HUES6 (cell line): Measurements from ENCODE around the gene DPP10.

Experiments
- H3K27ac ChIP-seq: 2 replicates; pipeline ENCODE4 v1.7.0; 2013; ENCODE audit warnings: low read depth, mild to moderate bottlenecking, low read length, inconsistent platforms
- H3K27me3 ChIP-seq: 2 replicates; pipeline ENCODE4 v1.6.1; 2013; ENCODE audit warnings: low read length; ENCODE audit not compliant: control insufficient read depth, insufficient read depth
- H3K36me3 ChIP-seq: 2 replicates; pipeline ENCODE4 v1.6.1; 2013; ENCODE audit warnings: low read length; ENCODE audit not compliant: control insufficient read depth, insufficient read depth
- H3K4me1 ChIP-seq: 2 replicates; pipeline ENCODE4 v1.6.1; 2013; ENCODE audit warnings: low read length; ENCODE audit not compliant: control insufficient read depth, insufficient read depth
- H3K4me3 ChIP-seq: 2 replicates; pipeline ENCODE4 v1.5.1; 2013; ENCODE audit warnings: low read depth, low read length
- H3K9ac ChIP-seq: one replicate; pipeline ENCODE4 v1.6.1; 2013; ENCODE audit warnings: mild to moderate bottlenecking, low read length
- H3K9me3 ChIP-seq: 2 replicates; pipeline ENCODE4 v1.6.1; 2013; ENCODE audit warnings: low read depth, low read length; ENCODE audit not compliant: control insufficient read depth, insufficient read depth

DPP10 gene

DNA sequence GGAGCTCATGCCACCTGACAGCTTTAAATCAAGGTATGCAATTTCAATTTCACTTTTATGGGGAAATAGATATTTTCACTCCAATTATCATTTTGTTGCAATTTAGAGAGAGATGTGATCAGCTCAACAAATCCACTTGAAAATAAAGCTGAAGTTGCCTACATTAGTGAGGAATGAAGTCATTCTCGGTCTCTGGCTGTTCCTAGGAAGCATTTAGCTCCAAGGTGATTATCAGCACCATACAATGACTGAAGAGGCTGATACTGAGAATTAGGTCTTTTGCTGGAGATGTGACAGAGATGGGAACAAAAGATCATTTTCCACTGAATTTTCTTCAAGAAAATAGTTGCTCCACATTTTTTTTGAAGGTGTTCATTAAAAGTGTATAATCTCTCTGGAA lies 1303.7 kb downstream of the DPP10 start:
- Histone ChIP-seq H3K4me1 (no peaks in the 10 kb centered on the region), H3K4me3 (no peak overlapping the region), H3K27ac (no peak overlapping the region), H3K9ac (no peak overlapping the region), H3K9me3 (no peaks in the 10 kb centered on the region), H3K36me3 (no peaks in the 10 kb centered on the region), H3K27me3 (no peaks in the 10 kb centered on the region)

DNA sequence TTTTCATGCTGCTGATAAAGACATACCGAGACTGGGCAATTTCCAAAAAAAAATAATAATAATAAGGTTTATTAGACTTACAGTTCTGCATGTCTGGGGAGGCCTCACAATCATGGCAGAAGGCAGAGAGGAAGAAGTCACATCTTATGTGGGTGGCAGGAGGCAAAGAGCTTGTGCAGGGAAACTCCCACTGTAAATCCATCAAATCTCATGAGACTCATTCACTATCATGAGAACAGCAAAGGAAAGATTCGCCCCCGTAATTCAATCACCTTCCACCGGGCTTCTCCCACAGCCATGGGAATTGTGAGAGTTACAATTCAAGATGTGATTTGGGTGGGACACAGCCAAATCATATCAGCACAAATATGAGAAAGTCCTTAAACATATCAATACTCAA lies 1314.8 kb downstream of the DPP10 start:
- Histone ChIP-seq H3K9me3 (no peaks in the 10 kb centered on the region), H3K9ac (no peak overlapping the region), H3K4me3 (no peak overlapping the region), H3K27ac (no peak overlapping the region), H3K27me3 (no peaks in the 10 kb centered on the region), H3K36me3 (no peaks in the 10 kb centered on the region), H3K4me1 (no peaks in the 10 kb centered on the region)

DNA sequence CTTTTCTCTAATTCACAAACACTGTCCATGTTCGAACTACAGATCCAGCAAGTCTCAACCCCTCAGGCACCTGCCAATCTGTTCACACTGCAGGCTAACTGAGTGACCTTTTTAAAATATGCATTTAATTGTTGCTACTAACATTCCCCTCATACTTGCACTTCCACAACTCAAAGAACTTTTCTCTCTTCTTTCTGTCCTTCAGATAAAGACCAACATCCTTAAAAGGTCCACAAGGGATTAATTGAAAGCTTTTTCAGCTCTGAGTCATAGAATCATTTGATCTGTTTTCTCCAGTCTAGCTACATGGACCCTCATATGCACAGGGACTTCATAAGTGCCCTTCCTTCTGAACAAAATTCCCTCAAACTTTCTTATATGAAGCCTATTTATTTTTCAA lies 1321.2 kb downstream of the DPP10 start:
- Histone ChIP-seq H3K9ac (no peak overlapping the region), H3K9me3 (no peaks in the 10 kb centered on the region)

DNA sequence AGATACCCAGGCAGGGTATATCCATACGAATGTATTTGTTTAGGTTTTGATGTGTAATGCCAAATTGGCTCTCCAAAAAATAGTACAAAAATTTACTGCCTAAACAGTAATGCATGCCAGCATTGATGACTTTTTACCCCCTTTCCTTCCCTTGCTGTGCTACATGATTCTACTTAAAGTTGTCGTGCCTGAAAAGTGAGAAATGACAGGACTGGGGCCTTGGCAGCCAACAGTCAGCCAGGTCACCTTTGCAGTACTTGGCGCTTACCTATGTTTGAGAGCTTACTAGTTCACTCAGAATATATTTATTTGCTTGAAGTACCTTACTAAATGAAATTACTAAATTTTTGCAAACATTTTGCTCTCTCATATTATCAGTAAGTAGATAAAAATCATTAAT lies 1329.1 kb downstream of the DPP10 start:
- no peaks in the 10 kb centered on the region for H3K36me3 ChIP-seq
- no peak overlapping the region for H3K9ac ChIP-seq
- no peak overlapping the region for H3K27ac ChIP-seq
- H3K4me3 ChIP-seq = no peak overlapping the region
- no peaks in the 10 kb centered on the region for H3K9me3 ChIP-seq
- no peaks in the 10 kb centered on the region for H3K27me3 ChIP-seq
- no peaks in the 10 kb centered on the region for H3K4me1 ChIP-seq

More for the DNA sequence above, 1321.2 kb downstream of the DPP10 start:
- H3K27ac ChIP-seq = no peak overlapping the region
- H3K4me1 ChIP-seq = no peaks in the 10 kb centered on the region
- H3K36me3 ChIP-seq = no peaks in the 10 kb centered on the region
- no peaks in the 10 kb centered on the region for H3K27me3 ChIP-seq
- H3K4me3 ChIP-seq = no peak overlapping the region

DNA sequence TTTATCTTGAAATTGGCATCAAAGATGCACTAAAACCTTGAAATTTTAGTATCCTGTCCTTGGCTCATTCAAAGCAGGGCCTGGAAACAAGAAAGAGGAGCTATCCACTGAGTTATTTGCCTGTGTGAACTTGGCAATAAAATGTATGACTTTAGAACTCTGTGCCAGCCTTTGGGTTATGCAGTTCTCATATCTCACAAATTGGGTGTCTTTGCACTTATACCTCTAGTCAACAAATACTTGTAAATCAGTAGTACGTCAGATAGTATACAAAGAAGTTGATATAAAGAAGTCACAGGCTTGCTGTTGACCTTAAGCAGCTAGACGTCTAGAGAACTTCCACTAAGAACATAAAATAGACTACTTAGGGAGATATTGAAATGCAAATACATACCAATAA lies 1331.9 kb downstream of the DPP10 start:
- H3K9ac ChIP-seq = no peak overlapping the region
- H3K9me3 ChIP-seq = no peaks in the 10 kb centered on the region
- H3K4me1 ChIP-seq = no peaks in the 10 kb centered on the region
- H3K36me3 ChIP-seq = no peaks in the 10 kb centered on the region
- H3K4me3 ChIP-seq = no peak overlapping the region
- H3K27me3 ChIP-seq = no peaks in the 10 kb centered on the region
- H3K27ac ChIP-seq = no peak overlapping the region

GRCh38 chr2:115779085-115779632 lies 1336.7 kb downstream of the DPP10 start:
- H3K9ac ChIP-seq = no peak overlapping the region
- H3K27me3 ChIP-seq = no peaks in the 10 kb centered on the region
- no peak overlapping the region for H3K27ac ChIP-seq
- no peaks in the 10 kb centered on the region for H3K4me1 ChIP-seq
- H3K4me3 ChIP-seq = no peak overlapping the region
- no peaks in the 10 kb centered on the region for H3K9me3 ChIP-seq
- H3K36me3 ChIP-seq = no peaks in the 10 kb centered on the region

- Histone ChIP-seq H3K9me3 (no peaks in the 10 kb centered on the region), H3K4me1 (no peaks in the 10 kb centered on the region), H3K27me3 (no peaks in the 10 kb centered on the region), H3K9ac (no peak overlapping the region), H3K4me3 (no peak overlapping the region), H3K36me3 (no peaks in the 10 kb centered on the region), H3K27ac (no peak overlapping the region)
Measured at GRCh38 chr2:115782286-115782685, 1339.8 kb downstream of the DPP10 start.

GRCh38 chr2:115796078-115796477 lies 1353.6 kb downstream of the DPP10 start:
- H3K9me3 ChIP-seq = no peaks in the 10 kb centered on the region
- H3K4me3 ChIP-seq = no peak overlapping the region
- no peak overlapping the region for H3K27ac ChIP-seq
- H3K9ac ChIP-seq = no peak overlapping the region
- H3K36me3 ChIP-seq = no peaks in the 10 kb centered on the region
- H3K27me3 ChIP-seq = no peaks in the 10 kb centered on the region
- H3K4me1 ChIP-seq = no peaks in the 10 kb centered on the region

DNA sequence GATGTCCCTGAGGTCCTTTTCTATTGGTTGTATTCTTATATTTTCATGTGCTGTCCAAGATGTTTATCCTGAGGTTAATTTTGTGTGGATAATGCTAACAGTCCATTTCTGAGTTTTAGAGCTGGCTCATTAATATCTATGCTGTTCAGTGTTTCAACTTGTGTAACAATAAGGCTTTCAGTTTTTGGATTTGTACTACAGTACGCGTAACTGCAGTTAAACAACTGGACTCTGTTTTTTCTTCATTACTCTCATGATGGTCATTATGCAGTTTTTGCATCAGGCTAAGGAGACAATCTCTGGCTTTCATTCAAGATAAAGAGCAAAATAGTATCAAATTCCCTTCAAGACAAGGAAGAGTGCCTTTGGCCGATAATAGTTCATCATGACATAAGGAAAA lies 1364.8 kb downstream of the DPP10 start:
- Histone ChIP-seq H3K4me1 (no peaks in the 10 kb centered on the region; the same call in 1 of the 2 replicates), H3K9ac (no peak overlapping the region), H3K9me3 (0 out of 2 replicates have a peak, but pooled peaks cover 2% of the 10 kb centered on the region), H3K4me3 (no peak overlapping the region), H3K36me3 (no peaks in the 10 kb centered on the region), H3K27me3 (no peaks in the 10 kb centered on the region), H3K27ac (no peak overlapping the region)

- Histone ChIP-seq H3K4me1 (peaks cover 6% of the 10 kb centered on the region; the same call in 1 of the 2 replicates), H3K9ac (no peak overlapping the region), H3K36me3 (no peaks in the 10 kb centered on the region), H3K27me3 (no peaks in the 10 kb centered on the region), H3K27ac (no peak overlapping the region), H3K4me3 (no peak overlapping the region), H3K9me3 (no peaks in the 10 kb centered on the region)
Measured at GRCh38 chr2:115825912-115826311, 1383.5 kb downstream of the DPP10 start.

GRCh38 chr2:115833196-115833595 lies 1390.8 kb downstream of the DPP10 start:
- no peak overlapping the region for H3K9ac ChIP-seq
- H3K27ac ChIP-seq = no peak overlapping the region
- no peak overlapping the region for H3K4me3 ChIP-seq
- no peaks in the 10 kb centered on the region for H3K36me3 ChIP-seq
- no peaks in the 10 kb centered on the region for H3K9me3 ChIP-seq
- no peaks in the 10 kb centered on the region for H3K4me1 ChIP-seq
- no peaks in the 10 kb centered on the region for H3K27me3 ChIP-seq

DNA sequence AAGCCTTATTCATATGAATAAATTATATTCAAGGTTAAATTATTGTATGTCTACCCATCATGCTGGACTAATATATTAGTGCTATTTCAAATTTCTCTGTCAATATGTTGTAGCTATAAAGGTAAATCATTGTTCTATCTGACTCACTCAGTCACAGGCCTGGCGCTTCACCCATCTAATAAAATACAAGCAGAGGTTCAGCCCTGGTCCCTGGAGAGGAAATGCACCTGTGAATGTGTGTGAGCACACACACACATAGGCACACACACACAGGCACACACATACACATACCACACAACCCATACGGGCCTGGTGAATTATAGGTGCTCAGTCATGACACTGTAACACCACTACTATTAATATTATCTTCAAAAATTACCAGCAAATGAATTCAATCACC lies 1396.1 kb downstream of the DPP10 start:
- no peak overlapping the region for H3K27ac ChIP-seq
- H3K27me3 ChIP-seq = no peaks in the 10 kb centered on the region
- no peak overlapping the region for H3K4me3 ChIP-seq
- no peak overlapping the region for H3K9ac ChIP-seq
- H3K4me1 ChIP-seq = no peaks in the 10 kb centered on the region
- no peaks in the 10 kb centered on the region for H3K36me3 ChIP-seq
- no peaks in the 10 kb centered on the region for H3K9me3 ChIP-seq
